ENCODE results near the gene FILIP1L.

Gene FILIP1L

GRCh38 chr3:100125161-100125938, 11.0 kb upstream of the FILIP1L start:
- no peak for DNase-seq (ENCODE audit: low read depth in 2 of 2)

GRCh38 chr3:100124201-100124761, 10.0 kb upstream of the FILIP1L start:
- no peak for DNase-seq (ENCODE audit: low read depth in 2 of 2)

GRCh38 chr3:100123112-100123511, 8.8 kb upstream of the FILIP1L start:
- no peak for DNase-seq (ENCODE audit: low read depth in 2 of 2)

GRCh38 chr3:100122321-100122720, 8.0 kb upstream of the FILIP1L start:
- no peak for DNase-seq (ENCODE audit: low read depth in 2 of 2)

GRCh38 chr3:100120693-100121092, 6.4 kb upstream of the FILIP1L start:
- no peak for DNase-seq (ENCODE audit: low read depth in 2 of 2)

GRCh38 chr3:100120012-100120411, 5.7 kb upstream of the FILIP1L start:
- DNase-seq (ENCODE audit: low read depth in 2 of 2) = no peak

GRCh38 chr3:100117093-100117492, 2.8 kb upstream of the FILIP1L start:
- no peak for DNase-seq (ENCODE audit: low read depth in 2 of 2)

GRCh38 chr3:100113723-100114412, 433 bp downstream of the FILIP1L start:
- no peak for DNase-seq (ENCODE audit: low read depth in 2 of 2)

- no peak for DNase-seq (ENCODE audit: low read depth in 2 of 2)
Measured at GRCh38 chr3:100111728-100112127, 2.6 kb downstream of the FILIP1L start.

GRCh38 chr3:100110162-100110561, 4.1 kb downstream of the FILIP1L start:
- no peak for DNase-seq (ENCODE audit: low read depth in 2 of 2)

- DNase-seq (ENCODE audit: low read depth in 2 of 2) = no peak
Measured at GRCh38 chr3:100108464-100109079, 5.7 kb downstream of the FILIP1L start.

- DNase-seq (ENCODE audit: low read depth in 2 of 2) = no peak
Measured at GRCh38 chr3:100107221-100107814, 7.0 kb downstream of the FILIP1L start.

- no peak for DNase-seq (ENCODE audit: low read depth in 2 of 2)
Measured at GRCh38 chr3:100106531-100107141, 7.7 kb downstream of the FILIP1L start.

GRCh38 chr3:100106094-100106493, 8.2 kb downstream of the FILIP1L start:
- DNase-seq (ENCODE audit: low read depth in 2 of 2) = no peak

- no peak for DNase-seq (ENCODE audit: low read depth in 2 of 2)
Measured at GRCh38 chr3:100105501-100105900, 8.8 kb downstream of the FILIP1L start.

- DNase-seq (ENCODE audit: low read depth in 2 of 2) = no peak
Measured at GRCh38 chr3:100104817-100105413, 9.4 kb downstream of the FILIP1L start.

GRCh38 chr3:100104442-100104798, 9.9 kb downstream of the FILIP1L start:
- no peak for DNase-seq (ENCODE audit: low read depth in 2 of 2)

- DNase-seq (ENCODE audit: low read depth in 2 of 2) = no peak
Measured at GRCh38 chr3:100103558-100104441, 10.5 kb downstream of the FILIP1L start.

- no peak for DNase-seq (ENCODE audit: low read depth in 2 of 2)
Measured at GRCh38 chr3:100102757-100103156, 11.5 kb downstream of the FILIP1L start.

- DNase-seq (ENCODE audit: low read depth in 2 of 2) = no peak
Measured at GRCh38 chr3:100100425-100100824, 13.9 kb downstream of the FILIP1L start.

All from stimulated activated CD8-positive, alpha-beta memory T cell treated with anti-CD3 and anti-CD28 coated beads, Interleukin-2, amount 100 ng/mL, for 1 hour (primary cell).